Stomach (tissue), 9 donors: ENCODE data around the gene CD151. TPM values are rescaled to one million over a fixed set of nuclear protein-coding genes. Genes with fewer than 3 reads are reported as not detected.

ENCODE experiments used
- DNase-seq, 2 donors: peaks; one replicate each; pipeline versions ENCODE4 v3.0.0 to v3.0.0-alpha.2; 2013 to 2019
- H3K27ac ChIP-seq, 5 donors: fragments of 200-600 bp in 4 of 5; sonication (generic) in 4 of 5; one replicate each; pipeline ENCODE4 v1.5.1; 2013 to 2019; ENCODE audit warnings: mild to moderate bottlenecking in 1 of 5, moderate library complexity in 1 of 5
- H3K27me3 ChIP-seq, 3 donors: fragments of 200-600 bp; sonication (generic); one replicate each; pipeline ENCODE4 v1.5.1; 2017 to 2019; ENCODE audit warnings: mixed run types in 1 of 3
- H3K36me3 ChIP-seq, 4 donors: fragments of 200-600 bp; sonication (generic); 1 replicate in 3 of 4; 2 replicates in 1 of 4; pipeline ENCODE4 v1.5.1; 2016 to 2019
- H3K4me1 ChIP-seq, 4 donors: fragments of 200-600 bp; sonication (generic); one replicate each; pipeline ENCODE4 v1.5.1; 2016 to 2019
- H3K4me3 ChIP-seq, 4 donors: fragments of 200-600 bp; sonication (generic) in 3 of 4; one replicate each; pipeline ENCODE4 v1.5.1; 2016 to 2019; ENCODE audit warnings: mild to moderate bottlenecking in 1 of 4
- H3K9me3 ChIP-seq, 4 donors: fragments of 200-600 bp; sonication (generic); one replicate each; pipeline ENCODE4 v1.5.1; 2016 to 2019
- CTCF ChIP-seq, 7 experiments: fragments of 450-650 bp in 4 of 7; fragments of 200-600 bp in 3 of 7; sonication (generic) in 3 of 7; IDR thresholded peaks; one replicate each; pipeline ENCODE4 v1.5.1; 2016 to 2019; ENCODE audit warnings: antibody characterized with exemption in 7 of 7, control low read depth in 2 of 7, mild to moderate bottlenecking in 1 of 7
- EP300 ChIP-seq: sonication (generic); formaldehyde crosslinking; IDR thresholded peaks from one replicate; pipeline ENCODE4 v1.6.1; 2017; ENCODE audit warnings: antibody characterized with exemption
- POLR2A ChIP-seq, 4 donors: fragments of 450-650 bp; IDR thresholded peaks; one replicate each; pipeline ENCODE4 v1.6.1; 2016; ENCODE audit warnings: antibody characterized with exemption in 4 of 4, control low read depth in 2 of 4, mild to moderate bottlenecking in 1 of 4, moderate library complexity in 1 of 4
- POLR2AphosphoS5 ChIP-seq, 3 donors: sonication (generic); formaldehyde crosslinking; IDR thresholded peaks; one replicate each; pipeline ENCODE4 v1.6.1; 2016; ENCODE audit warnings: antibody characterized with exemption in 3 of 3
- WGBS, 5 donors: extraction: QIAGEN DNeasy Blood & Tissue Kit in 3 of 5; methylation state at CpG; one replicate each; pipeline versions ENCODE4 v1.1.5 to v1.1.7; 2013 to 2018; 5-methylcytosine and 5-hydroxymethylcytosine counted together
- intact Hi-C: fragments of 100-400 bp; cut with DNase I; formaldehyde crosslinking; loops from one replicate; pipeline ENCODE4 v1.15.1; 2023; ENCODE audit warnings: low total_unique reads
- polyA plus RNA-seq, 3 donors: library from polyadenylated mRNA; stranded (reverse); fragments of 200-250 nt; gene quantifications; one replicate each; pipeline ENCODE4 v1.2.3, GENCODE V29; 2013
- total RNA-seq, 5 donors: library from RNA; depleted of rRNA; stranded (reverse); fragments of >200 nt; gene quantifications; one replicate each; pipeline versions ENCODE4 v1.1.0 to v1.2.3, GENCODE V29; 2014 to 2016
- donor health status: healthy with polysubstance abuse.
- donor health status: Bipolar disorder and iron deficiency.
- donor health status: healthy.

CD151 gene
- total and polyA plus RNA-seq, 8 donors, result 66.7 to 293 (median 159) TPM

GRCh38 chr11:880447-880846 is 47.7 kb downstream of the CD151 start:
- no peak overlapping the region for H3K4me3 ChIP-seq
- no peak overlapping the region for H3K27ac ChIP-seq
- H3K9me3 ChIP-seq, result no peaks in the 10 kb centered on the region
- H3K4me1 ChIP-seq, result no peaks in the 10 kb centered on the region
- no peaks in the 10 kb centered on the region for H3K27me3 ChIP-seq
- peaks cover 9 to 84% (median 67%) of the 10 kb centered on the region in 4 donors for H3K36me3 ChIP-seq
- WGBS, 5 donors, result 80 to 90% (median 85%) methylated on average over 10 to 14 of the region's 14 CpGs
- TF ChIP-seq POLR2A (IDR thresholded peaks at IDR 0.05), result no peak
- TF ChIP-seq EP300, result no peak
- TF ChIP-seq POLR2AphosphoS5 (IDR thresholded peaks at IDR 0.05), result no peak
- TF ChIP-seq CTCF (IDR thresholded peaks at IDR 0.05), result no peak
- intact Hi-C loops, result no loop called here
- DNase-seq, result no peak

GRCh38 chr11:882596-882995 is 49.8 kb downstream of the CD151 start:
- H3K27me3 ChIP-seq, result no peaks in the 10 kb centered on the region
- no peaks in the 10 kb centered on the region for H3K9me3 ChIP-seq
- H3K4me1 ChIP-seq, result no peaks in the 10 kb centered on the region
- no peak for TF ChIP-seq POLR2A (IDR thresholded peaks at IDR 0.05)
- TF ChIP-seq POLR2AphosphoS5 (IDR thresholded peaks at IDR 0.05), result no peak
- TF ChIP-seq EP300, result no peak
- TF ChIP-seq CTCF (IDR thresholded peaks at IDR 0.05), result no peak
- H3K27ac ChIP-seq, result no peak overlapping the region
- H3K4me3 ChIP-seq, result no peak overlapping the region
- no peak for DNase-seq
- H3K36me3 ChIP-seq, result peaks cover 13 to 96% (median 80%) of the 10 kb centered on the region in 4 donors
- intact Hi-C loops, result no loop called here
- WGBS, 5 donors, result 88 to 90% (median 90%) methylated on average over 10 to 14 of the region's 14 CpGs

- TF ChIP-seq POLR2AphosphoS5 (IDR thresholded peaks at IDR 0.05) (no peak), CTCF (IDR thresholded peaks at IDR 0.05) (no peak), POLR2A (IDR thresholded peaks at IDR 0.05) (no peak), EP300 (no peak)
- intact Hi-C loops, result no loop called here
- WGBS, 5 donors, result 47 to 94% (median 87%) methylated on average over 2 to 10 of the region's 10 CpGs
- H3K27ac ChIP-seq, result no peak overlapping the region
- H3K4me3 ChIP-seq, result no peak overlapping the region
- H3K36me3 ChIP-seq, result peaks cover 13 to 96% (median 85%) of the 10 kb centered on the region in 4 donors
- H3K4me1 ChIP-seq, result no peaks in the 10 kb centered on the region
- H3K27me3 ChIP-seq, result no peaks in the 10 kb centered on the region
- no peak for DNase-seq
- no peaks in the 10 kb centered on the region for H3K9me3 ChIP-seq
Observed at GRCh38 chr11:883527-883926, 50.8 kb downstream of the CD151 start.

GRCh38 chr11:884578-885070 is 51.9 kb downstream of the CD151 start:
- H3K4me3 ChIP-seq, result no peak overlapping the region
- H3K36me3 ChIP-seq, result peaks cover 13 to 95% (median 78%) of the 10 kb centered on the region in 4 donors
- no peaks in the 10 kb centered on the region for H3K9me3 ChIP-seq
- TF ChIP-seq POLR2A (IDR thresholded peaks at IDR 0.05) (no peak), POLR2AphosphoS5 (IDR thresholded peaks at IDR 0.05) (no peak), CTCF (IDR thresholded peaks at IDR 0.05) (no peak), EP300 (no peak)
- no peaks in the 10 kb centered on the region for H3K27me3 ChIP-seq
- intact Hi-C loops, result no loop called here
- no peak overlapping the region for H3K27ac ChIP-seq
- WGBS, 5 donors, result 82 to 90% (median 88%) methylated on average over 12 to 16 of the region's 16 CpGs
- no peak for DNase-seq
- H3K4me1 ChIP-seq, result no peaks in the 10 kb centered on the region
